NCI-H460 (cell line): ENCODE data around the gene MT1B. TPM values are rescaled to one million over a fixed set of nuclear protein-coding genes. Genes with fewer than 3 reads are reported as not detected.

Source experiments
- DNase-seq: peaks from one replicate; pipeline ENCODE4 v3.0.0-alpha.2; 2016; ENCODE audit warnings: low read depth; ENCODE audit errors: extremely low read depth
- total RNA-seq: library from RNA; depleted of rRNA; stranded (reverse); fragments of >200 nt; shearing (Covaris generic); gene quantifications from 2 replicates; pipeline ENCODE4 v1.2.3, GENCODE V29; 2014

Gene MT1B
- total RNA-seq, 1 experiment from 2014 or later = not detected

DNA sequence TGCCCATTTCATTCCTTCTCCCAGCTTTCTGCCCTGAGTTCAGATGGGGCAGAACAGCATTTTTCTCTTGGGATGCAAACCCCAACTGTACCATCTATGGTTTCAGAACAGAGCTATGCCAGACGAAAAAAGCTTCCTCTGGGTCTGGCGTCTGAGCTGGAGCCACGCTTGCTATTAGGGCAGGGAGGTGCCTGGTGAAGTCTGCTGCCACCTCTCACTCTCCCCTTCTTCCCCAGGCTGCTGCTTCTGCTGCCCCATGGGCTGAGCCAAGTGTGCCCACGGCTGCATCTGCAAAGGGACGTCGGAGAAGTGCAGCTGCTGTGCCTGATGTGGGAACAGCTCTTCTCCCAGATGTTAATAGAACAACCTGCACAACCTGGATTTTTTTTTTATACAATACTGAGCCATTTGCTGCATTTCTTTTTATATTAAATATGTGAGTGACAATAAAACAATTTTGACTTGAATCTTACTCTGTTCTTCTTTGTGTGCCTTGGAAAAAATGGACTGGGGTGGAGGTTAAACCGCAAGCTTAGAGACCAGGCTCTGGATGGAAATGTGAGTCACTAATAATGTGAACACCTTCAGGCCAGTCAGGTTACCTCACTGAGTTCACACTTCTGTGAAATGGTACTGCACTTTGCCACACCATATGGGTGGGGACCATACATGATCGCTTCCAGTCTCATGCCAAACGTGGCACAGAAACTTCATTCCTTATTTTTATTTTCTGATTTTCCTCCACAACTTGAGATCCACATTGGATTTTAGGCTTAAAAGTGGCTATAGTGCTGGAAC is 14.9 kb upstream of the MT1B start:
- DNase-seq = no peak

DNA sequence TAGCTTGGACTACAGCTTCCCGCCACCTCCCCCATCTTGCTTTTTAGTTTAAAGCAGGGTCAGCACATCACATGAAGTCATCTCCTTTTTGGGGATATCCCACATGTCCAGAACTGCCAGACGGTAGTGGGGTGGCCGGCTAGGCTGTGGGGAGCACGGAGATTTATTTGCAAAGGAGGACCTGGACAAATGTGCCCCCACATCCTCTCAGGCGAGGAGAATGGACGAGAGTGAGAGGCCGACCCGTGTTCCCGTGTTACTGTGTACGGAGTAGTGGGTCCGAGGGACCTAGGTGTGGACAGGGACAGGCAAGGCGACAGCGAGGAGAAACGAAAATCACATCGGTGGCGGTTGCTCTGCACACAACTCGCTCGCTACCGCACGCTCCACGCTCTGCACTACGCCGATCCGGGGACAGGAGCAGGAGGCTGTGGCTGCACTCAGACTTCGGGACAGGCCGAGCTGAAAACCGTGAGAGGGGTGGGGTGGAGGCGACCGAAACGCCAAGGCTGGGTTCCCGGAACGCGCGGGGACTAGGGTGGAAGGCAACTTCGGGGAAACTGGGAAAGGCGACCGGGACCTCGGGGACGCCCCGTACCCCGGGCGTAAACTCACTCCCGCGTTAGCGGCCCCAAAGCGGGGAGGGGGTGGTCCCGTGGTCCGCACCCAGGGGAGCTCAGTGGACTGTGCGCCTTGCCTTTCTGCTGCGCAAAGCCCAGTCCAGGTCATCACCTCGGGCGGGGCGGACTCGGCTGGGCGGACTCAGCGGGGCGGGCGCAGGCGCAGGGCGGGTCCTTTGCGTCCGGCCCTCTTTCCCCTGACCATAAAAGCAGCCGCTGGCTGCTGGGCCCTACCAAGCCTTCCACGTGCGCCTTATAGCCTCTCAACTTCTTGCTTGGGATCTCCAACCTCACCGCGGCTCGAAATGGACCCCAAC is 13.6 kb upstream of the MT1B start, which contains the start of gene MT1A:
Gene MT1A (plus strand): TSS at position 853 of the 937 bp plus-strand sequence. CDS start 73 bp downstream, at position 926.
- DNase-seq = peak; percentile 49

DNA sequence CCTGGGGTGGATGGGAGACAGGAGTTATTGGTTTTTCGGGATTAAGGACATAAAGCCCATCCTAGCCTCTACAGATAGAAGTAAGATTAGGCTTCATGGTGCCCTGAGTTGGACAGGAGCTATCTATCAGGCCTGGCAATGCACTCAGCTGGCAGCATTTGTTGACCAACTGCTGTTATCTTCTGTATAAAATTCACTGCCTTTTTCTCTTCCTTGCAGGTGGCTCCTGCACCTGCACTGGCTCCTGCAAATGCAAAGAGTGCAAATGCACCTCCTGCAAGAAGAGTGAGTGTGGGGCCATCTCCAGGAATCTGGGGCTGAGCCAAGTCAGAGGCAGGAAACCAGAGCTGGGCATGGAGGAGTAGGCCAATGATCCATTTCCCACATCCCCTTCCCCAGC is 12.6 kb upstream of the MT1B start:
- DNase-seq = no peak

DNA sequence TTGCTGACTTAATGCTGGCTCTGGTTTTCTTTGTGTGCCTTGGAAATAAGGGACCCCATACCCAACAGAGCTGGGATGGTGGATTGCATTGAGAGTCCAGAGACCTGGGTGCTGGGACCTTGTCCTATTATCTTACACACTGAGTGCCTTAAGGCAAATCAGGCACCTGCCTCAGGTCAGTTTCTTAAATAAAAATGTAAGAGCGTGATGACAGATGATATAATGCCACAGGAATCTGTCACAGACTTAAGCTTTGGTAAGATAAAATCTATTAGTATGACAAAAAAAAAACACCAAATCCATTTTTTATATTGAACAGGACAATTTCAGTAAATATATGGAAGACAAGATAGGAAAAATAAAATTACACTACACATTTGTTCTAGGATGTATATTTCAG is 11.6 kb upstream of the MT1B start:
- no peak for DNase-seq

DNA sequence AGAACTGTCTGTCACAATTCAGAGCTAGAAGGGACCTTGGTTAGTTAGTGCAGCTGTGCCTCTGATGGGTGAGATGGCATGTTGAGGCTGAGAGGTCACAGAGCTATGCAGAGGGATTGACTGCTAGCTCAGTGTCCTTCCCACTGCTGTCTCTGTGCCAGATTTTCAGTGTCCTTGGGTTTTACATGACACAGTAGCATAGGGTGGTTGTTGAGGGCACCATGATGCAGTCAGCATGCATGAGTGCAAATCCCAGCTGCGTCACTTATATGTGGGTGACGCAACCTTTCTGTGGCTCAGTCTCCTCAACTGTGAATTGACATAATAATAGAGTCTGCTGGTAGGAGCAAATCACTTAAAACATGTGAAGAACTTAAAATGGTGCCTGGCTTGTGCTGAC is 10.5 kb upstream of the MT1B start:
- DNase-seq = no peak

DNA sequence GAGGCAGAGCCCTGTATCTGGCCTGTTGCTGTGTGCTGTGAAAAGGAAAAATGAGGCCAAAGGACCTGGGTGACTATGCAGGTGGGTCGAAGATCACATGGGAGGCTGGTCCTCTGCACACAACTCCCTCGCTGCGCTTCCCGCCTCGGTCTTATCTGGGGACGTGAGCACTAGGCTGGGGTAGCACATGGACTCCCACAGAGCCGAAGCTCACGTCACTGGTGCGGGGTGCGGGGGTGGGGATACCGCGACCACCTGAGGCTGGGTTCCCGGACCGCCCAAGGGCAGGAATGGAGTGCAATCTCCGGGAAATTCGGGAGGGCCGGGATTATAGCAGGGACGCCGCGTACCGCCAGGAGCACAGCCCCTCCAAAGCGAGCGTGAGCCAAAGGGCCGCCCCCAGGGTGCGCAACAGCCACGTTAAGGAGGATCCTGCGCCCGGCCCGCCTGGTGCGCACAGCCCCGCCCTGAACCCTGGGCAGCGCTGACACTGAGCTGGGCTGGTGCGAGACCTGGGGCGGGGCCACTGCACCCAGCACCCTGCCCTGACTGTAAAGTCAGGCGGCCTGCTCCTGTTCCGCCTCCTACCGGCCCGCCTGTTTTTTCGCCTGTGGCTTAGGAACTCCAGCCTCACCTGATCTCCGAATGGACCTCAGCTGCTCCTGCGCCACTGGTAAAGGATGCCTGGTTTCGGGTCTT is 8.5 kb upstream of the MT1B start:
- DNase-seq = peak; percentile 87

DNA sequence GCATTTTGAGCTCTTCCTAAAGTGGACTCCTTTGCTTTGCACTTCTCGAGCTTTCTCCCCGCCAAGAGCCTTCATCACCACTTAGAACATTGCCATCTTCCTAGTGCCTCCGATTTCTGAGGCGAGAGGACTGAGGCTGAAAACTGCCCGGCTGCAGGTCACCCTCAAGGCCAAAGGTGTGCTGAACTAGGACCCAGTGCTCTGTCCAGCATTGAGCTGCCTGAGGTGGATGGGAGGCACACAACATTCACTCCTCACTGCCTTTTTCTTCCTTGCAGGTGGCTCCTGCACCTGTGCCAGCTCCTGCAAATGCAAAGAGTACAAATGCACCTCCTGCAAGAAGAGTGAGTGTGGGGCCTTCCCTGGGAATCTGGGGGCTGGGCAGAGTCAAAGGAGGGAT is 7.9 kb upstream of the MT1B start:
- DNase-seq = no peak

DNA sequence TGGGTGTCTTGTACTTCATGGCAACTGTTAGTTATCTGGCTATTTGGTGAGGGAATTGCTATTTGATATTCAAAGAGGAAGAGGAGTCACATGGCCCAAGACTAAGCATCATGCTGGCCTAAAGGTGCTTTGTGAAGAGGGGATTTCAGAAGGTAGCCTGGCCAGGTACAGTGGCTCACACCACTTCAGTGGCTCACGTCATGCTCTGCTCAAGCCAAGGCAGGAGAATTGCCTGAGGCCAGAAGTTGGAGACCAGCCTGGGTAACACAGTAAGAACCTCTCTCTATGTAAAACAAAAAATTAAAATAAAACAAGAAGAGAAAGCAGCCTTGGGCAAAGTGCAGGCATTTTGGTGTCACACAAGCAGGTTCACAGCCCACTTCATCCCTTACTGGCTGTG is 6.4 kb upstream of the MT1B start:
- no peak for DNase-seq

DNA sequence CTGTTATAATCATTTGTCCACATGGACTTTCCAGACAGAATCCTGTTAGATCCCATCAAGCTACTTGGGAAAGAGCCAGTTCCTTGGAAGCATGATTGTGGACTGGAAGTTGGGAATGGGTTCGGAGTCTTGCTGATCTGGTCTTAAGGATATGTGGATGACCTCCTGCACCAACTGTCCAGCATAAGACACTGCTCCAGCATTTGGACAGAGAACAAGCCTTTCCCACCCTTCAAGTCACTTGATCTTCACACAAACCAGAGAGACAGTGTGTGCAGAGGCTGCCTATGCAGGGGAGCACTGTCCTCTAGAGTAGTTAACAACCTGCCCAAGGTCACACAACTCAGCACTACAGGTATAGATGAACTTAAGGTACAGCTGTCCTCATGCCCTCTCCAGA is 5.8 kb upstream of the MT1B start:
- DNase-seq = no peak

DNA sequence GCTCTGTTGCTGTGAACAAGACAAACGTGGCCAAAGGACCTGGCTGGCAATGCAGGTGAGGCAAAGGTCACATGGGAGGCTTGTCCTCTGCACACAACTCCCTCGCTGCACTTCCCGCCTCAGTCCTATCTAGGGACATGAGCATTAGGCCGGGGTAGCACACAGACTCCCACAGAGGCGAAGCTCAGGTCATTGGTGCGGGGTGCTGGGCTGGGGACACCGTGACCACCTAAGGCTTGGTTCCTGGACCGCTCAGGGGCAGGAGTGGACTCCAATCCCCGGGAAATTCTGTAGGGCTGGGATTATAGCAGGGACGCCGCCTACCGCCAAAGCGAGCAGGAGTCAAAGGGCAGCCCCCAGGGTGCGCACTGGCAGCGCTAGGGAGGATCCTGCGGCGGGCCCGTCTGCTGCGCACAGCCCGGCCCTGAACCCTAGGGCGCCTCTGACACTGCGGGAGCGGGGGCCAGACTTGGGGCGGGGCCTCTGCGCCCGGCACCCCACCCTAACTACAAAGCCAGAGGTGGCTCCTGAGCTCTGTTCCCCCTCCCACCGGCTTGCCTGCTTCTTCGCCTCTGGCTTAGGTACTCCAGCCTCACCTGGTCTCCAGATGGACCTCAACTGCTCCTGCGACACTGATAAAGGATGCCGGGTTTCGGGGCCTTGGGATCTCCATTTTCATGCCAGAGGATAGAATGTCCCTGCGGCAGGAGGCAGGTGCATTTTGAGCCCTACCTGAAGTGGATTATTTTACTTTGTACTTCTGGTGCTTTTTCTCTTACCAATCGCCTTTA is 3.9 kb upstream of the MT1B start:
- no peak for DNase-seq

DNA sequence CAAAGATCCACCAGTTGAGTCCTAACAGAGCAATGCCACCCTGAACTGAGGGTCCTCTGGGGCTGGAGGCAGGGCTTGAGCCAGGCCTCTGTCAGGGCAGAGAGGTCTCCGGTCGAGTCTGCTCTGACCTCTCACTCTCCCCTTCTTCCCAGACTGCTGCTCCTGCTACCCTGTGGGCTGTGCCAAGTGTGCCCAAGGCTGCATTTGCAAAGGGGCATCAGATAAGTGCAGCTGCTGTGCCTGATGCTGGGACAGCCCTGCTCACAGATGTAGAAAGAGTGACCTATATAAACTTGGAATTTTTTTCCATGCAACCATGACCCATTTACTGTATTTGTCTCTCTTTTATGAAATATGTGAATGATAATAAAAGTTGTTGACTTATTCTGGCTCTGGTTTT is 2.4 kb upstream of the MT1B start:
- no peak for DNase-seq

DNA sequence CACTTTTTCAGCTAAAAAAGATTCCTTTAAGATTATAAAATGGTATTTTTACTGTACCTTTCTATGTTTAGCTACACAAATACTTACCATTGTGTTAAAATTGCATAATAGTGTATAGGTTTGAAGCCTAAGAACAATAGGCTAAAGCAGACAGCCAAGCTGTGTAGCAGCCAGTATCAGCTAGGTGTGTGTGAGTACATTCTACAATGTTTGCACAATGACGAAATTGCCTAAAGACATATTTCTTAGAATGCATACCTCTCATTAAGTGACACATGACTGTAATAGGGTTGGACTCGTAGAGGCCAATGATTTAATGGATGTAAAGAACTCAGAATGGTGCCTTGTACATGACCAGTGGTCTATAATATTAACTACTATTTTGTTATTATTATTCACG is 1.9 kb upstream of the MT1B start:
- DNase-seq = no peak

DNA sequence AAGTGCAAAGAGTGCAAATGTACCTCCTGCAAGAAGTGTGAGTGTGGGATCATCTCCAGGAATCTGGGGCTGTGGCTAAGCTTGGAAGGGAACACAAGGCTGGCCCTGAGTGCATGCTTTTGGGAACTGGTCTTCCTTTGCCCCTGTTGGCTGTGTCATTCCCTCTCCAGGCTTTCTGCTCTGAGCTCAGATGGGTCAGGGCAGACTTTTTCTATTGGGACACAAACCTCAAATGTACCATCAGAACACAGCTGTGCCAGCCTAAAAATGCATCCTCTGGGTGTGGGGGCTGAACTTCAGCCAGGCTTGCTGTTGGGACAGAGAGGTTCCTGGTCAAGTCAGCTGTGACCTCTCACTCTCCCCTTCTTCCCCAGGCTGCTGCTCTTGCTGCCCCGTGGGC is 914 bp downstream of the MT1B start:
- DNase-seq = no peak

DNA sequence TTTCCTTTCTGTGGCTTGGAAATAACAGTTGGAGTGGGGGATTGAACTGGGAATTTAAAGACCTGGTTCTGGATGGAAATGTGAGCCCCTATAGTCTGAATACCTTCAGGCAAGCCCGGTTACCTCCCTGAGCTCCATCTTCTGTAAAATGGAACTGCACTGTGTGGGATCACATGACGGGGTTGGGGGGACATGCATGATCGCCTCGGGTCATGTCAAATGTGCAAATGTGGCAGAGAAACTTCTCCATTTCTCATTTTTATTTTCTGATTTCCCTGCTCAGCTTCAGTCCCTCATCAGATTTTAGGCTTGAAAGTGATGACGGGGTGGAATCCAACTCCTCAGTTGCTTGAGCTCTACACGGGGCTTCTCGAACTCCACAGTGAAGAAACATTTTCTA is 1.5 kb downstream of the MT1B start:
- no peak for DNase-seq

DNA sequence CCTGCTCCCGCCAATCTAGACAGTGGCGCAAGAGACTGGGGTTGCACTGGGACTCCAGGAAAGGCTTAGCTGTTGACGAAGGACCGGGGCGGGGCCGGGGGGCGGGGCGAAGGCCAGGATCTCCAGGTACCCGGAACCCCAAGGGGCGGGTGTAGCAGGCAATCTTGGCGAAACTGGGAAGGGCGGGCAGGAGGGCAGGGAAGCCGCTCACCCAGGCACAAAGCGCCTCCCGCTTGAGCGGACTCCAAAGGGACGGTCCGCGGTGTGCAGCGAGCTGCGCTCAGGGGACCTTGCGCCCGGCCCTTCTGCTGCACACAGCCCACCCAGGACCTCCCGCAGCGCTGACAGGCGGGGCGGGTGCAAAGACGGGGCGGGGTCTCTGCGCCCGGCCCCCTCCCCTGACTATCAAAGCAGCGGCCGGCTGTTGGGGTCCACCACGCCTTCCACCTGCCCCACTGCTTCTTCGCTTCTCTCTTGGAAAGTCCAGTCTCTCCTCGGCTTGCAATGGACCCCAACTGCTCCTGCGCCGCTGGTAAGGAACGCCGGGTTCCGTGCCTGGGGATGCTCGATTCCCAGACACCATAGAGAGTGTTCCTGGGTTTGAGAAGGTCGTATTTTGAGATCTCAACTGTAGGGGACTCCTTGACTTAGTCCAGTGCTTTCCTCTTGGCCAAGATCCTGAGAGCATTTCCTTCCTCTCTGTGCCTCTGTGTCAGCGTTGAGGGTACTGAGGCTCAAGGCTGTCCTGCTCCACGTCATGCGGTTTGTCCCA is 6.1 kb downstream of the MT1B start, which contains the start of gene MT1F:
Gene MT1F (plus strand): TSS at position 405 of the 772 bp plus-strand sequence. CDS start 100 bp downstream, at position 505.
- peak; percentile 59 for DNase-seq

DNA sequence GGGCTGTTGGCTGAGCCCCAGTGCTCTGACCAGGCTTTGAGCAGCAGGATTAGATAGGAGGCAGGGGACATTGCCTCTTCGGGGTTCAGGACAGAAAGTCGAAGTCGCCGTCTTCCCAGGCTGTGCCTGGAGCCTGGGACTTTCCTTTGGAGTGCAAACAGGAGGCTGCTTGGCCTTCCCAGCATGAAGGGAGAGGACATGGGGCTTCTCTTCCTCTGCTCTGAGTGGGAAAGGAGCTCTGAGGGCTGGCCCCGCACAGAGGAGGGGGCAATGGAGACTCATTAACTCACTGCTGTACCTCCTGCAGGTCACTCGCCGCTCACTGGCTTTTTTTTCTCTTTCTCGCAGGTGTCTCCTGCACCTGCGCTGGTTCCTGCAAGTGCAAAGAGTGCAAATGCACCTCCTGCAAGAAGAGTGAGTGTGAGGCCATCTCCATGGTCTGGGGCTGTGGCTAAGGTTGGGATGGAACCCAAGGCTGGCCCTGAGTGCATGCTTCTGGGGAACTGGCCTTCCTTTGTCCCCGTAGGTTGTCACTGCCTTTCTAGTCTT is 6.7 kb downstream of the MT1B start:
- no peak for DNase-seq

DNA sequence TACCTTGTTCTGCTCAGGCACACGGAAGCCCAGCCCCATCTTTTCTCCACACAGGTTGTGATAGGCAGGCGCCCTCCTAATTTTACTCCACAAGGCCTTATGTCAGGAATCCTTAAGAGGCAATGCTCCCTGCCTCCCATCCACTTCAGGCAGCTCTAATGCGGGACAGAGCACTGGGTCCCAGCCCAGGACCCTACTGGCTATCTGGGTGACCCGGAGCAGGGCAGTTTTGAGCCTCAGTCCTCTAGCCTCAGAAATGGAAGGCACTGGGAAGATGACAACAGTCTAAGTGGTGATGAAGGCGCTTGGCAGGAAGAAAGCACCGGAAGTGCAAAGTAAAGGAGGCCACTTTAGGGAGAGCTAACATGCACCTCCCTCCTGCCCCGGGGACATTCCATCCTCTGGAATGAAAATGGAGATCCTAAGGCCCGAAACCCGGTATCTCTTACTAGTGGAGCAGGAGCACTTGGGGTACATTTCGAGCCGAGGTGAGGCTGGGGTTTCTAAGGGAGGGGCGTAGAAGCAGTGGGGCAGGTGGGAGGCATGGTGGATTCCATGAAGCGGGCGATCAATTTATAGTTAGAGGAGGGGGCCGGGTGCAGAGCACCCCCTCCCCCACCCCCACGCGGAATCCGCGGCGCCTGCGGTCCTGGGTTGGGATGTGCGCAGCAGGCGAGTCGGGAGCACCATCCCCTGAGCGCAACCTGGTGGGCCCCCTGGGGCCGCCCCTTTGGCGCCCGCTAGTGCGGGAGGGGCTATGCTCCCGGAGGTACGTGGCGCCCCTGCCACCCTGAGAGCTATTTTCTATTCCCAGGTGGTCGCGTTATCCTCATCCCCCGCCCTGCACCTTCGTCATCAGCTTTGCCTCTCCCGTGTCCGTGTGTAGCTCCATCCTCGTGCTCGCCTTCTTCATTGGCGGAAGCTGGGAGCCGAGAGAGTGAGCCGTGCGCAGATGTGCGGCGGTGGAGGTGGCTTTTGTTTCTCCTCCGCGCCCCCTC is 11.0 kb downstream of the MT1B start:
- no peak for DNase-seq

DNA sequence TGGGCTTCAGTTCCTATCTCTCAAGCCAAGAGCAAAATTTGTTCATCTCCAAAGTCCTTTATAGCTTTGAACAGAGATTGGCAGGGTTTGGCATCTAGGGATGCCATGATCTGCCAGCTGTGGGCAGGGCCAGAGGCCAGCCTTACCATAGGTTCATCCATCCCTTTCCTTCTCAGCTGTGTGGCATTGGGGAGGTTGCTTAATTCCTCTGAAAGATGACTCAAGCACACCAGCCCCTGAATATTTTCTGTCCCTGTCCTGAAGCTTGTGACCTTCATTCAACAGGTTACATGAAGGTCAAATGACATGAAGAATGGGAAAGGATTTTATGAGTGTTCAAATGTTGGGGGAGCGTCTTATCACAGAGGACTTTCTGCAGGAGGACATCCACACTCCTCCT is 12.8 kb downstream of the MT1B start:
- DNase-seq = no peak
